Bronchial epithelial cell (primary cell): ENCODE data around the gene IER5. TPM values are rescaled to one million over a fixed set of nuclear protein-coding genes. Genes with fewer than 3 reads are reported as not detected.

Experiments used
- DNase-seq: peaks from one replicate; pipeline ENCODE4 v3.0.0-alpha.2; 2010; ENCODE audit warnings: low read depth
- FAIRE-seq: peaks from 2 replicates; lab custom pipeline; 2011; peaks lifted over from hg19 to GRCh38; lab: Jason Lieb, UNC
- H3K27me3 ChIP-seq: 2 replicates; pipeline ENCODE4 v1.5.1; 2011; ENCODE audit warnings: low read length; ENCODE audit not compliant: control insufficient read depth, insufficient read depth
- H3K36me3 ChIP-seq: 2 replicates; pipeline ENCODE4 v1.5.1; 2011; ENCODE audit warnings: low read length; ENCODE audit not compliant: control insufficient read depth, insufficient read depth
- H3K4me3 ChIP-seq: 2 replicates; pipeline ENCODE4 v1.5.1; 2011; ENCODE audit warnings: mild to moderate bottlenecking, low read depth, low read length, control low read depth
- total RNA-seq: library from RNA; depleted of rRNA; stranded (reverse); fragments of >200 nt; gene quantifications from 2 replicates; pipeline ENCODE4 v1.2.1, GENCODE V29; 2014
- TF ChIP-seq, protein P1 (sequence below): IDR thresholded peaks from 2 replicates; pipeline ENCODE4 v1.5.1; 2011; ENCODE audit warnings: mild to moderate bottlenecking, moderate library complexity, low read length, control low read depth, inconsistent platforms; ENCODE audit not compliant: insufficient read depth, severe bottlenecking

IER5 gene
- total RNA-seq, 1 donor from 2014 or later, result 47.7 TPM

DNA sequence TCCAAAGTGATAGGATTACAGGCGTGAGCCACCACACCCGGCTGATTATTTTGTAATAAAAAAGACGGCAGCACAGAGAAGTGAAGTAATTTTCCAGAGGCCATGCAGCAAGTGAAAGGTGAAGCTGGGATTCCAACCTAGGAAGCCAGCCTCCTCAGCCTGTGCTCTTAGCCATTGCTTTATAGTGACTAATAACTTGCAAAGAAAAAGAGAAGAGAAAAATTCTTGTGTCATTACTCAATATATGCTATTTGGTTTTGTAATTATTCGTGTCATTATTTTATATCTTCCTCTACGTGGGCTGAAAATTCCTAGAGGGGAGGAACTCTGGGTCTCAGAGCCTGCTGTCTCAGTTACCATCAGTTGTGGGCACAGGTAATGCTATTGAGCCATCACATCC lies 1.6 kb upstream of the IER5 start:
- TF ChIP-seq, protein P1, sequence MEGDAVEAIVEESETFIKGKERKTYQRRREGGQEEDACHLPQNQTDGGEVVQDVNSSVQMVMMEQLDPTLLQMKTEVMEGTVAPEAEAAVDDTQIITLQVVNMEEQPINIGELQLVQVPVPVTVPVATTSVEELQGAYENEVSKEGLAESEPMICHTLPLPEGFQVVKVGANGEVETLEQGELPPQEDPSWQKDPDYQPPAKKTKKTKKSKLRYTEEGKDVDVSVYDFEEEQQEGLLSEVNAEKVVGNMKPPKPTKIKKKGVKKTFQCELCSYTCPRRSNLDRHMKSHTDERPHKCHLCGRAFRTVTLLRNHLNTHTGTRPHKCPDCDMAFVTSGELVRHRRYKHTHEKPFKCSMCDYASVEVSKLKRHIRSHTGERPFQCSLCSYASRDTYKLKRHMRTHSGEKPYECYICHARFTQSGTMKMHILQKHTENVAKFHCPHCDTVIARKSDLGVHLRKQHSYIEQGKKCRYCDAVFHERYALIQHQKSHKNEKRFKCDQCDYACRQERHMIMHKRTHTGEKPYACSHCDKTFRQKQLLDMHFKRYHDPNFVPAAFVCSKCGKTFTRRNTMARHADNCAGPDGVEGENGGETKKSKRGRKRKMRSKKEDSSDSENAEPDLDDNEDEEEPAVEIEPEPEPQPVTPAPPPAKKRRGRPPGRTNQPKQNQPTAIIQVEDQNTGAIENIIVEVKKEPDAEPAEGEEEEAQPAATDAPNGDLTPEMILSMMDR, result no peak
- FAIRE-seq, result no peak
- DNase-seq, result peak; percentile 92
- Histone ChIP-seq H3K27me3 (no peaks in the 10 kb centered on the region), H3K36me3 (peaks cover 3% of the 10 kb centered on the region), H3K4me3 (no peak overlapping the region)

DNA sequence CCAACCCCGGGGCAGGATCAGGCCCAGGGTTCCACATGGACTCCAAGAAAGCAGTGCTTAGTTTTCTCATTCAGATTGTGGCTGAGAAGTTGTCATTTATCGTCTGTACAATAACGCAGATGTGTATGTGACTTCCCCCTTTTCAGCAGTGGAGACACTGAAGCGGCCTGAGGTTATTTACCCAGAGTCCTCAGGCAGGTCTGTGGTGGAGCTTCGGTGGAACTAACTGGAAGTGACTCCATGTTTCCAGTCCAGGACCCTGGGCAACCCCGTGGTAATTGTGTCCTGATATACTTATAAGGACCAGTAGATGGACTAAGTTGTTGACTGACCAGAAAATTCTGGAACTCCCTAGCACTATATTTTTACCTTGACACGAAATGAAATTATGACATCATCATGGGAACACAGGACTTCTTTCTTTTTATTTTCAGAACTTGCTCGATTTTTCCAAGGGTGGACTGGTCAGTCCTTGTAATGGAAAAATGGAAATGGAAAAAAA lies 1.0 kb upstream of the IER5 start:
- TF ChIP-seq, protein P1, result no peak
- H3K27me3 ChIP-seq, result no peaks in the 10 kb centered on the region
- H3K36me3 ChIP-seq, result peaks cover 5% of the 10 kb centered on the region
- DNase-seq (no peak), FAIRE-seq (no peak)
- H3K4me3 ChIP-seq, result no peak overlapping the region

DNA sequence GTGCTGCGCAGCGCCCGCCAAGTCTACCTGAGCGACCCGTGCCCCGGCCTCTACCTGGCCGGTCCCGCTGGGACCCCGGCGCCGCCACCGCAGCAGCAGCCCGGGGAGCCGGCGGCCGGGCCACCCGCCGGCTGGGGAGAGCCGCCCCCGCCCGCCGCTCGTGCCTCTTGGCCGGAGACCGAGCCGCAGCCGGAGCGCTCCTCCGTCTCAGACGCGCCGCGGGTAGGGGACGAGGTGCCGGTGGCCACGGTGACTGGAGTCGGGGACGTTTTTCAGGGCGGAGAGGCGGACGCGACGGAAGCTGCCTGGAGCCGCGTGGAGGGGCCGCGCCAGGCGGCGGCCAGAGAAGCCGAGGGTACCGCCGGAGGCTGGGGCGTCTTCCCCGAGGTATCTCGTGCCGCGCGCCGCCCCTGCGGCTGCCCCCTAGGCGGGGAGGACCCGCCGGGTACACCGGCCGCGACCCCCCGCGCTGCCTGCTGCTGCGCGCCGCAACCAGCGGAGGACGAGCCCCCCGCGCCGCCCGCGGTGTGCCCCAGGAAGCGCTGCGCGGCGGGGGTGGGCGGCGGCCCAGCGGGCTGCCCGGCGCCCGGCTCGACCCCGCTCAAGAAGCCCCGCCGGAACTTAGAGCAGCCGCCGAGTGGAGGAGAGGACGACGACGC lies 646 bp downstream of the IER5 start:
- Histone ChIP-seq H3K4me3 (peak overlapping the region; percentile 84), H3K27me3 (no peaks in the 10 kb centered on the region), H3K36me3 (peaks cover 5% of the 10 kb centered on the region)
- TF ChIP-seq, protein P1, result no peak
- DNase-seq (no peak), FAIRE-seq (no peak)

DNA sequence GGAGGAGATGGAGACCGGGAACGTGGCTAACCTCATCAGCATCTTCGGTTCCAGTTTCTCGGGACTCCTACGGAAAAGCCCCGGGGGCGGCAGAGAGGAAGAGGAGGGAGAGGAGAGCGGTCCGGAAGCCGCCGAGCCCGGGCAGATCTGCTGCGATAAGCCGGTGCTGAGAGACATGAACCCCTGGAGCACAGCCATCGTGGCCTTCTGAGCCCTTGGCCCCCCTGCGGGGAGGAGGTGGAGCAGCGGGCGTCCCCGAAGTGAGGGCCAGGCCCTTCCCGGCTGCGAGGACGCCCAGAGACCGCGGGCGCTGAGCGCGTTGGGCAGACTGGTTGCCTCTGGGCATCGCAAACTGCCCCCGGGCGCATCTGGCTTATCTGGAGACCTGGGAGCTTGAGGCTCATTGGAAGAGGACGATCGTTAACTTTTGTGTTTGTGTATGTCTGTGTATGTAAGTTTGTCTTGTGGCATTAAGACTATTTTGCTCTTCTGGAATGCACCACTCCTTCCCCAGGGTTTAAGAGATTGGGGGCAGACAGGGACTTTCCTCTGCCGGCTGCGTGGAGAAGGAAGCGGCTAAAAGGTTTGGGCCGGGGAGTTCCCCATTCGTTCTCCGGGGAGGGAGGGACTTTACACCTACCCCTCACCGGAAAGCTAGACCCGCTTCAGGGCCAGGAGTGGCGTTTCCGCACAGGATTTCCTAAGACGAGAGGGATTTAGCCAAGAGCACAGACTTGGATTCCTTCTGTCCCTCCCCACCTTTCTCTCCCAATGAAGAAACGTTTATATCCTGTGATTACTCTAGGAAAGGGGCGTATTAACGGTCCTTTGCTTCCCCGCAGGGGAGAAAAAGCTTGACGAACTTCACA lies 1.4 kb downstream of the IER5 start:
- peak; percentile 76 for DNase-seq
- no peak for FAIRE-seq
- no peaks in the 10 kb centered on the region for H3K27me3 ChIP-seq
- H3K4me3 ChIP-seq, result peak overlapping the region; percentile 84
- TF ChIP-seq, protein P1, result peak; percentile 15
- peaks cover 5% of the 10 kb centered on the region for H3K36me3 ChIP-seq

DNA sequence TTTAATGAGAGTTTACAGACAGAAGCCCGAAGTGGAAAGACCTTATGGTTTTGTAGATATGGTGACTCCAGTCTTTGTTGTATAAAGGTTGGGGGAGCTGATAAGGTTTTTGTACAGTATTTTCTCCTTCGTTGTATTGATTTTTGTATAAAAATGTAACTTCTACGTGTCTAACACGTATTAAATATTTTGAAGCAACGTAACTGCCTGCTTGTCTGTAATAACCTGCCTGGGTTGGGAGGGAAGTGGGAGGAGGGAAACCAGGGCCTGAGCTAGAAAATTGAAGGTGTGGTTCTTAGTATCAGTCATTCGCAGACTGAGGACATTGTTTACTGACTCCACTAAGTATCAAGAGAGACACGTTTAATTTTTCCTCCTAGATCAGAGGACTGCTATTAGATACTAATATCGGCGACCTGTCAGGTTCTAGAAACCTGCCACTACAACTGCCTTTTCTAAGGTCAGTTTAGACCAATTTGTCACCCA lies 2.2 kb downstream of the IER5 start:
- Histone ChIP-seq H3K27me3 (no peaks in the 10 kb centered on the region), H3K4me3 (peak overlapping the region; percentile 84), H3K36me3 (peaks cover 5% of the 10 kb centered on the region)
- DNase-seq (peak; percentile 77), FAIRE-seq (no peak)
- TF ChIP-seq, protein P1, result no peak
